CD4-positive, alpha-beta T cell (primary cell): ENCODE data around the gene CCDC160. TPM values are rescaled to one million over a fixed set of nuclear protein-coding genes. Genes with fewer than 3 reads are reported as not detected.
"Not testable (repeated sequence)": the region's sequence is repeated elsewhere in the genome, so short reads cannot be mapped to it uniquely, and the experiment has no call there.

Experiments
- ATAC-seq: fragments of 200-7000 bp; cut with Tn5 transposase; one replicate; pipeline ENCODE4 v1.10.0; 2022; ENCODE audit warnings: mild to moderate bottlenecking; ENCODE audit not compliant: poor library complexity
- CTCF ChIA-PET: fragments of 350-600 bp; sonication (Branson Sonifier 250); formaldehyde crosslinking; loops from one replicate; lab custom pipeline; 2021; ENCODE audit warnings: antibody characterized with exemption, inconsistent platforms; lab: Charles Lee
- POLR2A ChIA-PET: fragments of 350-600 bp; sonication (Branson Sonifier 250); formaldehyde crosslinking; loops from one replicate; lab custom pipeline; 2021; ENCODE audit warnings: antibody characterized with exemption, inconsistent platforms; lab: Charles Lee
- DNase-seq, 14 experiments: peaks; one replicate each; pipeline ENCODE4 v3.0.0-alpha.2; 2013 to 2020; ENCODE audit warnings: mixed read lengths in 2 of 14
- H3K27ac ChIP-seq, 2 donors: one replicate each; pipeline versions ENCODE4 v1.5.1 to v1.7.0; 2013; ENCODE audit warnings: low read length in 2 of 2, low read depth in 1 of 2, mild to moderate bottlenecking in 1 of 2
- H3K27me3 ChIP-seq, 2 experiments: 1 replicate in 1 of 2; 2 replicates in 1 of 2; pipeline versions ENCODE4 v1.6.1 to v1.7.0; 2013; ENCODE audit warnings: low read length in 2 of 2, control low read depth in 1 of 2, mild to moderate bottlenecking in 1 of 2, moderate library complexity in 1 of 2; ENCODE audit not compliant: insufficient read depth in 2 of 2, control insufficient read depth in 1 of 2
- H3K36me3 ChIP-seq: one replicate; pipeline ENCODE4 v1.6.1; 2013; ENCODE audit warnings: low read length, control low read depth; ENCODE audit not compliant: insufficient read depth
- H3K4me1 ChIP-seq: one replicate; pipeline ENCODE4 v1.6.1; 2013; ENCODE audit warnings: low read length, control low read depth; ENCODE audit not compliant: insufficient read depth
- H3K4me3 ChIP-seq: one replicate; pipeline ENCODE4 v1.5.1; 2013; ENCODE audit warnings: mild to moderate bottlenecking, low read length, moderate library complexity
- H3K9me3 ChIP-seq, 2 experiments: 1 replicate in 1 of 2; 2 replicates in 1 of 2; pipeline versions ENCODE4 v1.6.1 to v1.7.0; 2013; ENCODE audit warnings: low read length in 2 of 2, mild to moderate bottlenecking in 2 of 2, control low read depth in 1 of 2, moderate library complexity in 1 of 2; ENCODE audit not compliant: control insufficient read depth in 1 of 2, insufficient read depth in 1 of 2
- H3K27ac Mint-ChIP-seq: one replicate; pipeline ENCODE4 v1.8.0; 2020; ENCODE audit warnings: mixed read lengths
- H3K27me3 Mint-ChIP-seq: one replicate; pipeline ENCODE4 v1.8.0; 2021; ENCODE audit warnings: mixed read lengths
- H3K36me3 Mint-ChIP-seq: one replicate; pipeline ENCODE4 v1.8.0; 2021; ENCODE audit warnings: low read depth, mixed read lengths
- H3K4me1 Mint-ChIP-seq: one replicate; pipeline ENCODE4 v1.8.0; 2021; ENCODE audit warnings: low read depth, mixed read lengths
- H3K4me3 Mint-ChIP-seq: one replicate; pipeline ENCODE4 v1.8.0; 2020; ENCODE audit warnings: mild to moderate bottlenecking, mixed read lengths
- H3K9me3 Mint-ChIP-seq: one replicate; pipeline ENCODE4 v1.8.0; 2020; ENCODE audit warnings: mixed read lengths
- intact Hi-C, 2 experiments: fragments of 100-400 bp; cut with DNase I in 1 of 2; cut with micrococcal nuclease in 1 of 2; formaldehyde crosslinking; loops; one replicate each; pipeline versions ENCODE4 v1.15.1 to v1.9.0; 2023 to 2025; cut with DNase I, micrococcal nuclease
- total RNA-seq, 174 experiments: library from RNA in 2 of 174; stranded (reverse) in 2 of 174; gene quantifications; one replicate each; pipeline ENCODE4 v1.2.3 and lab custom pipeline; 2021 to 2026
- TF ChIP-seq, protein P1 (sequence below): fragments of 200-600 bp; IDR thresholded peaks from one replicate; pipeline ENCODE4 v1.8.0; 2022; ENCODE audit warnings: antibody characterized with exemption, mild to moderate bottlenecking

CCDC160 gene
- total RNA-seq, 2 experiments from 2014 or later = not detected

DNA sequence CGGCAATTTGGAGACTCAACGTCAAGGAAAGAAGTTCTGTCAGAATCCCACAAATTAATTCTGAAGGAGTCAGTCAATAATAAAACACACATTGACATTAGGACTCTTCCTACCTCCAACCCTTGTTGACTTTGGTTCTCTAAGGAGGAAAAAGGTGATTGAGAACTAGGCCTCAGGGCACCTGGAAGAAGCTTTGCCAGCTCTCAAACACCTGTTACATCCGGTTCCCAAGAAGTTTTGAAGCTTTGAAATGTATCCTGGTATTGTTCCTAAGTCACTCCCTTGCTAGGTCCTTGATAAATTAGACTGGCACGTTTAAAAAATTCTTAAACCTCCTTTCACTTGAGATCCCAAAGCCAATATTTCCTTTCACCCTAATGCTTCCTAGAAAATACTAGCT is 1.7 kb upstream of the CCDC160 start:
- H3K27ac ChIP-seq = no peak overlapping the region
- ATAC-seq (no peak), DNase-seq (no peak)
- Mint-ChIP-seq H3K36me3 (no peaks in the 10 kb centered on the region), H3K27me3 (peaks cover 17% of the 10 kb centered on the region), H3K4me1 (no peaks in the 10 kb centered on the region), H3K9me3 (no peaks in the 10 kb centered on the region), H3K4me3 (no peak overlapping the region), H3K27ac (no peak overlapping the region)
- no peaks in the 10 kb centered on the region for H3K36me3 ChIP-seq
- peaks cover 7% of the 10 kb centered on the region for H3K4me1 ChIP-seq
- intact Hi-C loops = no loop called here
- peaks cover 0 to 10% of the 10 kb centered on the region in 2 experiments for H3K27me3 ChIP-seq
- TF ChIP-seq, protein P1, sequence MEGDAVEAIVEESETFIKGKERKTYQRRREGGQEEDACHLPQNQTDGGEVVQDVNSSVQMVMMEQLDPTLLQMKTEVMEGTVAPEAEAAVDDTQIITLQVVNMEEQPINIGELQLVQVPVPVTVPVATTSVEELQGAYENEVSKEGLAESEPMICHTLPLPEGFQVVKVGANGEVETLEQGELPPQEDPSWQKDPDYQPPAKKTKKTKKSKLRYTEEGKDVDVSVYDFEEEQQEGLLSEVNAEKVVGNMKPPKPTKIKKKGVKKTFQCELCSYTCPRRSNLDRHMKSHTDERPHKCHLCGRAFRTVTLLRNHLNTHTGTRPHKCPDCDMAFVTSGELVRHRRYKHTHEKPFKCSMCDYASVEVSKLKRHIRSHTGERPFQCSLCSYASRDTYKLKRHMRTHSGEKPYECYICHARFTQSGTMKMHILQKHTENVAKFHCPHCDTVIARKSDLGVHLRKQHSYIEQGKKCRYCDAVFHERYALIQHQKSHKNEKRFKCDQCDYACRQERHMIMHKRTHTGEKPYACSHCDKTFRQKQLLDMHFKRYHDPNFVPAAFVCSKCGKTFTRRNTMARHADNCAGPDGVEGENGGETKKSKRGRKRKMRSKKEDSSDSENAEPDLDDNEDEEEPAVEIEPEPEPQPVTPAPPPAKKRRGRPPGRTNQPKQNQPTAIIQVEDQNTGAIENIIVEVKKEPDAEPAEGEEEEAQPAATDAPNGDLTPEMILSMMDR = no peak
- no peak overlapping the region for H3K4me3 ChIP-seq
- POLR2A ChIA-PET = no interaction called here
- peaks cover 0 to 4% of the 10 kb centered on the region in 2 experiments for H3K9me3 ChIP-seq
- CTCF ChIA-PET = no interaction called here

GRCh38 chrX:134238144-134238543 is 1.2 kb downstream of the CCDC160 start:
- H3K4me3 Mint-ChIP-seq, ATAC-seq, CTCF ChIA-PET: not testable (repeated sequence)

GRCh38 chrX:134239016-134239415 is 2.0 kb downstream of the CCDC160 start:
- no peak for DNase-seq
- no peak overlapping the region for H3K27ac Mint-ChIP-seq

More at GRCh38 chrX:134238144-134238543, 1.2 kb downstream of the CCDC160 start:
- POLR2A ChIA-PET = interaction anchor here (0.6 kb wide), 1 partner anchor 56 kb away, joined by 3 read pairs; no protein-coding TSS in a partner anchor
- H3K4me1 Mint-ChIP-seq, DNase-seq, H3K4me1 ChIP-seq, H3K36me3 ChIP-seq, H3K27ac ChIP-seq, H3K9me3 Mint-ChIP-seq, H3K27ac Mint-ChIP-seq, intact Hi-C loops, H3K9me3 ChIP-seq, H3K36me3 Mint-ChIP-seq, H3K4me3 ChIP-seq: not testable (repeated sequence)
- peaks cover 0 to 10% of the 10 kb centered on the region in 2 experiments for H3K27me3 ChIP-seq
- peaks cover 17% of the 10 kb centered on the region for H3K27me3 Mint-ChIP-seq

More at GRCh38 chrX:134239016-134239415, 2.0 kb downstream of the CCDC160 start:
- TF ChIP-seq, protein P1 = no peak
- H3K36me3 ChIP-seq = no peaks in the 10 kb centered on the region
- intact Hi-C loops = no loop called here
- ATAC-seq = no peak
- H3K4me3 ChIP-seq = no peak overlapping the region
- H3K9me3 ChIP-seq = peaks cover 0 to 4% of the 10 kb centered on the region in 2 experiments
- no peaks in the 10 kb centered on the region for H3K4me1 Mint-ChIP-seq
- ChIA-PET CTCF (no interaction called here), POLR2A (no interaction called here)
- no peak overlapping the region for H3K27ac ChIP-seq
- H3K4me3 Mint-ChIP-seq = no peak overlapping the region
- no peaks in the 10 kb centered on the region for H3K9me3 Mint-ChIP-seq
- peaks cover 7% of the 10 kb centered on the region for H3K4me1 ChIP-seq
- peaks cover 0 to 10% of the 10 kb centered on the region in 2 experiments for H3K27me3 ChIP-seq
- H3K27me3 Mint-ChIP-seq = peaks cover 17% of the 10 kb centered on the region
- no peaks in the 10 kb centered on the region for H3K36me3 Mint-ChIP-seq
